ENCODE results near the gene CELSR1.

GRCh38 chr22:46587061-46587460 is 49.6 kb upstream of the CELSR1 start:
- TF ChIP-seq, protein P1, sequence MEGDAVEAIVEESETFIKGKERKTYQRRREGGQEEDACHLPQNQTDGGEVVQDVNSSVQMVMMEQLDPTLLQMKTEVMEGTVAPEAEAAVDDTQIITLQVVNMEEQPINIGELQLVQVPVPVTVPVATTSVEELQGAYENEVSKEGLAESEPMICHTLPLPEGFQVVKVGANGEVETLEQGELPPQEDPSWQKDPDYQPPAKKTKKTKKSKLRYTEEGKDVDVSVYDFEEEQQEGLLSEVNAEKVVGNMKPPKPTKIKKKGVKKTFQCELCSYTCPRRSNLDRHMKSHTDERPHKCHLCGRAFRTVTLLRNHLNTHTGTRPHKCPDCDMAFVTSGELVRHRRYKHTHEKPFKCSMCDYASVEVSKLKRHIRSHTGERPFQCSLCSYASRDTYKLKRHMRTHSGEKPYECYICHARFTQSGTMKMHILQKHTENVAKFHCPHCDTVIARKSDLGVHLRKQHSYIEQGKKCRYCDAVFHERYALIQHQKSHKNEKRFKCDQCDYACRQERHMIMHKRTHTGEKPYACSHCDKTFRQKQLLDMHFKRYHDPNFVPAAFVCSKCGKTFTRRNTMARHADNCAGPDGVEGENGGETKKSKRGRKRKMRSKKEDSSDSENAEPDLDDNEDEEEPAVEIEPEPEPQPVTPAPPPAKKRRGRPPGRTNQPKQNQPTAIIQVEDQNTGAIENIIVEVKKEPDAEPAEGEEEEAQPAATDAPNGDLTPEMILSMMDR (IDR thresholded peaks at IDR 0.05), result no peak
- no peak for TF ChIP-seq POLR2A (IDR thresholded peaks at IDR 0.05)

Measured in lower leg skin (tissue), 3 donors.